ENCODE measurements around the gene HILPDA.
A peak's percentile ranks its signal among the peaks of the same experiment; 100 is the strongest.

The HILPDA gene, protein sequence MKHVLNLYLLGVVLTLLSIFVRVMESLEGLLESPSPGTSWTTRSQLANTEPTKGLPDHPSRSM

DNA sequence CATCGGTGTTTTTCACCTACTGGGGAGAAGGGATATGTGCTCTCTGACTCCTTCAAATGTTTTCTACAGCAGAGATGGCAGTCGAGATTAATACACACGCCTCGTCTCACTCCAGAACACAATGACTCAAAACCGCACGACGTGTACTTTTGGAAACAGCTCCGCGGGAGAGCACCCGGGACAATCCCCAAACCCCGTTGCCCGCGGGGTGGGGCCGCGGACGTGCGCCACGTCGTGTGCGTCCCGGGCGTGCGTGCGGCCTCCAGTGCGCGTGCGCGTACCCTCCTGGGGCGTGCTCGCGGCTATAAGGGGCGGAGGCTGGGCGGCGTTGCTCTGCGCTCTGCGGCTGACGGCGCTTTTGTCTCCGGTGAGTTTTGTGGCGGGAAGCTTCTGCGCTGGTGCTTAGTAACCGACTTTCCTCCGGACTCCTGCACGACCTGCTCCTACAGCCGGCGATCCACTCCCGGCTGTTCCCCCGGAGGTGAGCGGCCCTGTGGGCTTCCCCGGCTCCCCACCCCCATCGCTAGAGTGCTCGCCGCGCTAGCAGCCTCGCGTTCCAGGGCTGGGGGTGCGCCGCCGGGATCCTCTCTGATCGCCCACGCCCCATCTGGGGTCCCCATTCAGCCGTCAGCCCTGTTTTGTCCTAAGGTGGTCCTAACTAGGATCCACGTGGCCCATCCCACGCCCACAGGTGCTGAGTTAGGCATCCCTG is at the start of gene HILPDA:
TSS of gene HILPDA (plus strand) at position 336 of the 712 bp plus-strand sequence. CDS start 1,391 bp downstream, outside the sequence.
- TF ChIP-seq, protein P1, sequence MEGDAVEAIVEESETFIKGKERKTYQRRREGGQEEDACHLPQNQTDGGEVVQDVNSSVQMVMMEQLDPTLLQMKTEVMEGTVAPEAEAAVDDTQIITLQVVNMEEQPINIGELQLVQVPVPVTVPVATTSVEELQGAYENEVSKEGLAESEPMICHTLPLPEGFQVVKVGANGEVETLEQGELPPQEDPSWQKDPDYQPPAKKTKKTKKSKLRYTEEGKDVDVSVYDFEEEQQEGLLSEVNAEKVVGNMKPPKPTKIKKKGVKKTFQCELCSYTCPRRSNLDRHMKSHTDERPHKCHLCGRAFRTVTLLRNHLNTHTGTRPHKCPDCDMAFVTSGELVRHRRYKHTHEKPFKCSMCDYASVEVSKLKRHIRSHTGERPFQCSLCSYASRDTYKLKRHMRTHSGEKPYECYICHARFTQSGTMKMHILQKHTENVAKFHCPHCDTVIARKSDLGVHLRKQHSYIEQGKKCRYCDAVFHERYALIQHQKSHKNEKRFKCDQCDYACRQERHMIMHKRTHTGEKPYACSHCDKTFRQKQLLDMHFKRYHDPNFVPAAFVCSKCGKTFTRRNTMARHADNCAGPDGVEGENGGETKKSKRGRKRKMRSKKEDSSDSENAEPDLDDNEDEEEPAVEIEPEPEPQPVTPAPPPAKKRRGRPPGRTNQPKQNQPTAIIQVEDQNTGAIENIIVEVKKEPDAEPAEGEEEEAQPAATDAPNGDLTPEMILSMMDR (IDR thresholded peaks at IDR 0.05; ENCODE audit: low read depth, low read length), result no peak
- H3K4me3 ChIP-seq (ENCODE audit: low read depth, low read length), result peak within 1 kb of the TSS; percentile 97

GRCh38 chr7:128406314-128407232 is 49.1 kb upstream of the HILPDA start:
- no peak overlapping the region; the same call in 1 of the 2 replicates for H3K4me3 ChIP-seq (ENCODE audit: low read depth, low read length)
- TF ChIP-seq, protein P1 (IDR thresholded peaks at IDR 0.05; ENCODE audit: low read depth, low read length), result no peak

DNA sequence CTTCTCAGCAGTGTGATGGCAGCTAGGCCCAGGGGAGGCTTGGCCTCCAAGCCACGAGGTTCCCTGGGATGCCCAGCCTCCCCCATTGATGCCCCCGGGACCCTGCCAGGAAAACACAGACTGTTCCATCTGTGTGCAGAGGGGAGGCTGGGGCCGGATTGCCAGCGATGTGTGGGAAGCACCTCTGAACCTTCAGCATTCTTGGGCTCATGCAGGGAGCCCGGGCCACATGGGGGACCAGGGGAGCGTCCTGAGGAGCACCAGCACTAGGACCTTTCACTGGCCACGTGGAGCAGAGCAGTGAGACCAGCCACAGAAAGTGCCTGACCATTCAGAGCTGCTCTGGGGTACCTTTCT is 48.5 kb upstream of the HILPDA start:
- no peak overlapping the region for H3K4me3 ChIP-seq (ENCODE audit: low read depth, low read length)
- TF ChIP-seq, protein P1 (IDR thresholded peaks at IDR 0.05; ENCODE audit: low read depth, low read length), result no peak

- TF ChIP-seq, protein P1 (IDR thresholded peaks at IDR 0.05; ENCODE audit: low read depth, low read length), result no peak
- peak overlapping the region; percentile 67; the same call in 1 of the 2 replicates for H3K4me3 ChIP-seq (ENCODE audit: low read depth, low read length)
These were observed 47.6 kb upstream of the HILPDA start for GRCh38 chr7:128407751-128408708.

- TF ChIP-seq, protein P1 (IDR thresholded peaks at IDR 0.05; ENCODE audit: low read depth, low read length), result no peak
- H3K4me3 ChIP-seq (ENCODE audit: low read depth, low read length), result peak overlapping the region; percentile 67
These were observed 46.7 kb upstream of the HILPDA start for GRCh38 chr7:128408709-128409595.
